Epidermal melanocyte (primary cell): Measurements from ENCODE around the gene SLC35D1.
"Not testable (repeated sequence)": the region's sequence is repeated elsewhere in the genome, so short reads cannot be mapped to it uniquely, and the experiment has no call there.

ENCODE experiments used
- DNase-seq: peaks from one replicate; pipeline ENCODE4 v3.0.0; 2011; ENCODE audit warnings: low spot score; ENCODE audit not compliant: insufficient read length

Gene SLC35D1

GRCh38 chr1:66993076-66993475 is 60.9 kb downstream of the SLC35D1 start:
- no peak for DNase-seq

- no peak for DNase-seq
These were observed 68.1 kb downstream of the SLC35D1 start for GRCh38 chr1:66985835-66986234.

DNA sequence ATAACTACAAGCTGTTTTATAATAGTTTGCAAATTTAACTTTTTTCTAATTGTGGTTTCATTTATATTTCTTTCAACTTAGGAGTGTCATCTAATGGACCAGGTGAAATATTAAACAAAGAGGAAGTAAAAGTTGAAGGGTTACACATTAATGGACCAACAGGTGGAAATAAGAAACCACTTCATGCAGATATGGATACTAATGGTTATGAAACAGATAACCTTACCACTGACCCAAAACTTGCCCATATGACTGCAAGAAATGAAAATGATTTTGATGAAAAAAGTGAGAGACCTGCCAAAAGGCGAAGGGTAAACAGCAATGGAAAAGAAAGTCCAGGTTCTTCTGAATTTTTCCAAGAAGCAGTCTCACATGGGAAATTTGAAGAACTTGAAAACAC is 69.5 kb downstream of the SLC35D1 start:
- no peak for DNase-seq

GRCh38 chr1:66982561-66983260 is 71.2 kb downstream of the SLC35D1 start:
- no peak for DNase-seq

GRCh38 chr1:66981679-66982078 is 72.3 kb downstream of the SLC35D1 start:
- no peak for DNase-seq

GRCh38 chr1:66980745-66981367 is 73.1 kb downstream of the SLC35D1 start:
- no peak for DNase-seq

DNA sequence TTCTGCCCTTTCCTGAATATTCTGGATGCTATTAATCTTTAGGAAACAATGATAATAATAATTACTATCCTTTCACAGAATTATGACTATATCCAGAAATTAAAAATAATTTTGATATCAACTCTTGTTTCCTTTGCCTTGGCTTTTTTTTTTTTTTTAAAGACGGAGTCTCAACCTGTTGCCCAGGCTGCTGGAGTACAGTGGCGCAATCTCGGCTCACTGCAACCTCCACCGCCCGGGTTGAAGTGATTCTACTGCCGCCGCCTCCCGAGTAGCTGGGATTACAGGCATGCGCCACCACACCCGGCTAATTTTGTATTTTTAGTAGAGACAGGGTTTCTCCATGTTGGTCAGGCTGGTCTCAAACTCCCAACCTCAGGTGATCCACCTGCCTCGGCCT is 74.3 kb downstream of the SLC35D1 start:
- not testable (repeated sequence) for DNase-seq

DNA sequence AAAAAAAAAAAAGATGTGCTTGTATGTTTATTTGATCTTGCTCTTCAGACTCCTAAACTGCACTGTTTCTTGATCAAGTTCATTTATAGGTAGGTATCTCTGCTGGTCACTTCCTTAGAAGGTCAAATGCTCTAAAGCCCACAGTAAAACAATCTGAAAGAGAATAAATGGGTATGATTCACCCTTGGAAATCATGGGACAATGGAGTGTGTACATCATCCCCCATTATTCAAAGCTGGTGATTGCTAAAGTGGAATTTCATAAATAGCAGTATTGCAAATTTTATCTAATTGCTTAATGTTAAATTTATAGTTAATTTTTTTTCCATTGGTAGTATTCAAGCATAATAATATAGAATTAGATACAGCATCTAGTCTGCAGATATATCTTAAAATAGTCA is 75.7 kb downstream of the SLC35D1 start:
- no peak for DNase-seq

- DNase-seq: no peak
These were observed 85.4 kb downstream of the SLC35D1 start for GRCh38 chr1:66968574-66968973.

DNA sequence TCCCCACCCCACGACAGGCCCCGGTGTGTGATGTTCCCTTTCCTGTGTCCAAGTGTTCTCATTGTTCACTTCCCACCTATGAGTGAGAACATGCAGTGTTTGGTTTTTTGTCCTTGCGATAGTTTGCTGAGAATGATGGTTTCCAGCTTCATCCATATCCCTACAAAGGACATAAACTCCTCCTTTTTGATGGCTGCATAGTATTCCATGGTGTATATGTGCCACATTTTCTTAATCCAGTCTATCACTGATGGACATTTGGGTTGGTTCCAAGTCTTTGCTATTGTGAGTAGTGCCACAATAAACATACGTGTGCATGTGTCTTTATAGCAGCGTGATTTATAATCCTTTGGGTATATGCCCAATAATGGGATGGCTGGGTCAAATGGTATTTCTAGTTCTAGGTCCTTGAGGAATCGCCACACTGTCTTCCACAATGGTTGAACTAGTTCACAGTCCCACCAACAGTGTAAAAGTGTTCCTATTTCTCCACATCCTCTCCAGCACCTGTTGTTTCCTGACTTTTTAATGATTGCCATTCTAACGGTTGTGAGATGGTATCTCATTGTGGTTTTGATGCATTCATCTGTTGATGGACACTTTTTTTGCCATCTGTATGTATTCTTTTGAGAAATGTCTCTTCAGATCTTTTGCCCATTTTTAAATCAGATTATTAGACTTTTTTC is 87.6 kb downstream of the SLC35D1 start:
- DNase-seq: not testable (repeated sequence)

DNA sequence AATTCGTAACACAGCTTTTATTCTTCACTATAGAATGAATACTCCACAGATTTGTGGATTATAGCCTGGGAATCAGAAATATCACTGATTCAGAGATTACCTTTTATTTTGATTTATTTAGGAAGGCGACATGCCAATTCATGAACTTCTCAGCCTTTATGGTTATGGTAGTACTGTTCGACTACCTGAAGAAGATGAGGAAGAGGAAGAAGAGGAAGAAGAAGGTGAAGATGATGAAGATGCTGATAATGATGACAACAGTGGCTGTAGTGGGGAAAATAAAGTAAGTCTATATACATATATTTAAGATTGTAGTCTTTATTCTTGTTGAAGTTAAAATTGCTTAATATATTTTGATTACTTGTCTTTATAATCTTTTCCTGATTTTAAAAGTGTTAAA is 96.0 kb downstream of the SLC35D1 start:
- no peak for DNase-seq

DNA sequence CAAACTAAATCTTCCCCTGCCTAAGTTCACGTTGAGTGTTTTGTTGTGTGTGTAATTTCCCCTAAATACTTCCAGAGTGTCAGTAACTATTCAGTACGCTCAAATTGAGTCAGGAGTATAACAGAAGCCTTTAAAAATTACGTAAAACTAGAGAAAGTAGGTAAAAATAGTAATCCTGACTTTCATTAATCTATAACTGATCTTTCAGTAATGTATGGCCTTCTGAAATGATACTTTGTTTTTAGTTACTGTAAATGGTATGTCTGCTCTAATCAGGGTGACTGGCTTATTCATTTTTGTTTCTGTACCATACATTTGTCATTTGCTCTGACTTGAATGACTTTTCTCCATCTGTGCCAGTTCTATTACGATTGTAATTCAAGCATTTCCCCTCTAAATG is 99.7 kb downstream of the SLC35D1 start:
- no peak for DNase-seq

DNA sequence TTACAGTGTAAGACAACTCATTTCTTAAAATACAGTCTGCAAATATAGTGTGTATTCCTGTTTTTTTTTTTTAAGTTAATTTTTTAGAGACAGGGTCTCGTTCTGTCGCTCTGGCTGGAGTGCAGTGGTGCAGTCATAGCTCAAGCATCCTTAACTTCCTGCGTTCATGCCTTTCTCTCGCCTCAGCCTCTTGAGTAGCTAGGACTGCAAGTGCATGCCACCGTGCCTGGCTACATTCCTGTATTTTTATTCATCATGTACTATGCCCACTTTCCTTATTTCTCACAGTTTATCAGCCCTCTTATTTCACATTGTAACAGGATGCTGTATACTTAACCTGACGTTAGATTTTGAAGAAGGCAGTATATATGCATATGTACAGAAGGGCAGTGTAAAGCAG is 102.4 kb downstream of the SLC35D1 start:
- no peak for DNase-seq
